SK-N-SH (cell line): ENCODE measurements around the gene ZDHHC5.

Experiments
- ELF1 ChIP-seq: IDR thresholded peaks from 2 replicates; pipeline ENCODE4 v1.4.0; 2012
- EP300 ChIP-seq, 2 experiments: IDR thresholded peaks; 2 replicates each; pipeline versions ENCODE4 v1.4.0 to v1.6.1; 2012; ENCODE audit warnings: borderline replicate concordance in 1 of 2, low read depth in 1 of 2, low read length in 1 of 2
- FOXJ3 ChIP-seq: sonication (generic); formaldehyde crosslinking; IDR thresholded peaks from 2 replicates; pipeline ENCODE4 v1.5.1; 2020; ENCODE audit warnings: mild to moderate bottlenecking, missing genetic modification reagents
- POLR2AphosphoS5 ChIP-seq: IDR thresholded peaks from 2 replicates; pipeline ENCODE4 v1.6.1; 2012; ENCODE audit warnings: low read depth, low read length
- RAD21 ChIP-seq: IDR thresholded peaks from 2 replicates; pipeline ENCODE4 v1.6.1; 2012; ENCODE audit warnings: mild to moderate bottlenecking, low read length
- RFX5 ChIP-seq: IDR thresholded peaks from 2 replicates; pipeline ENCODE4 v1.6.1; 2012; ENCODE audit warnings: mild to moderate bottlenecking, improper control_type of control experiment, low read length
- SIN3A ChIP-seq: IDR thresholded peaks from 2 replicates; pipeline ENCODE4 v1.6.1; 2012; ENCODE audit warnings: low read depth, mild to moderate bottlenecking, low read length, moderate library complexity, borderline replicate concordance
- TAF1 ChIP-seq: IDR thresholded peaks from 2 replicates; pipeline ENCODE4 v1.6.1; 2012; ENCODE audit warnings: low read depth, mild to moderate bottlenecking, low read length, moderate library complexity, borderline replicate concordance
- TF ChIP-seq, protein P1 (sequence below): fragments of 200-600 bp; sonication (generic); IDR thresholded peaks from 2 replicates; pipeline ENCODE4 v1.6.1; 2017; ENCODE audit warnings: antibody characterized with exemption, mild to moderate bottlenecking, moderate library complexity
- TF ChIP-seq, protein P2 (sequence below): IDR thresholded peaks from 2 replicates; pipeline ENCODE4; 2012
- TF ChIP-seq, protein P3 (sequence below): fragments of 150-350 bp; IDR thresholded peaks from 2 replicates; pipeline ENCODE4 v1.6.1; 2016; ENCODE audit warnings: mild to moderate bottlenecking, low read depth, low read length

DNA sequence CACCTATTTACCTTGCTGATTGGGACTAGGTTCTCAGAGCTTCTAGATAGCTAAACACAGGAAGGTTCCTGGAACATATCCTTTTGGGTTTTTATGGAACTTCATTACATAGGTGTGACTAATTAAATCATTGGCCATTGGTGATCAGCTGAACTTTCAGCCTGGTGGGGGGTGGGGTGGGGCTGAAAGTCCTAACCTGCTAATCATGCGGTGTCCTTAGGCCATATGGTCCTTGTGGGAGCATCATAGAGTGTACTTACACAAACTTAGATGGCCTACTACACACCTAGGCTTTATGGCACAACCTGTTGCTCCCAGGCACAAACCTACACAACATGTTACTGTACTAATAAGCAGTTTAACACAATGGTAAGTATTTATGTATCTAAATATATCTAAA, 64.7 kb downstream of the ZDHHC5 start:
- no peak for TF ChIP-seq RFX5
- TF ChIP-seq, protein P1, sequence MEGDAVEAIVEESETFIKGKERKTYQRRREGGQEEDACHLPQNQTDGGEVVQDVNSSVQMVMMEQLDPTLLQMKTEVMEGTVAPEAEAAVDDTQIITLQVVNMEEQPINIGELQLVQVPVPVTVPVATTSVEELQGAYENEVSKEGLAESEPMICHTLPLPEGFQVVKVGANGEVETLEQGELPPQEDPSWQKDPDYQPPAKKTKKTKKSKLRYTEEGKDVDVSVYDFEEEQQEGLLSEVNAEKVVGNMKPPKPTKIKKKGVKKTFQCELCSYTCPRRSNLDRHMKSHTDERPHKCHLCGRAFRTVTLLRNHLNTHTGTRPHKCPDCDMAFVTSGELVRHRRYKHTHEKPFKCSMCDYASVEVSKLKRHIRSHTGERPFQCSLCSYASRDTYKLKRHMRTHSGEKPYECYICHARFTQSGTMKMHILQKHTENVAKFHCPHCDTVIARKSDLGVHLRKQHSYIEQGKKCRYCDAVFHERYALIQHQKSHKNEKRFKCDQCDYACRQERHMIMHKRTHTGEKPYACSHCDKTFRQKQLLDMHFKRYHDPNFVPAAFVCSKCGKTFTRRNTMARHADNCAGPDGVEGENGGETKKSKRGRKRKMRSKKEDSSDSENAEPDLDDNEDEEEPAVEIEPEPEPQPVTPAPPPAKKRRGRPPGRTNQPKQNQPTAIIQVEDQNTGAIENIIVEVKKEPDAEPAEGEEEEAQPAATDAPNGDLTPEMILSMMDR, result no peak
- TF ChIP-seq, protein P2, sequence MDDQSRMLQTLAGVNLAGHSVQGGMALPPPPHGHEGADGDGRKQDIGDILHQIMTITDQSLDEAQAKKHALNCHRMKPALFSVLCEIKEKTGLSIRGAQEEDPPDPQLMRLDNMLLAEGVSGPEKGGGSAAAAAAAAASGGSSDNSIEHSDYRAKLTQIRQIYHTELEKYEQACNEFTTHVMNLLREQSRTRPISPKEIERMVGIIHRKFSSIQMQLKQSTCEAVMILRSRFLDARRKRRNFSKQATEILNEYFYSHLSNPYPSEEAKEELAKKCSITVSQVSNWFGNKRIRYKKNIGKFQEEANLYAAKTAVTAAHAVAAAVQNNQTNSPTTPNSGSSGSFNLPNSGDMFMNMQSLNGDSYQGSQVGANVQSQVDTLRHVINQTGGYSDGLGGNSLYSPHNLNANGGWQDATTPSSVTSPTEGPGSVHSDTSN, result no peak
- no peak for TF ChIP-seq EP300 (IDR thresholded peaks at IDR 0.05; ENCODE audit: borderline replicate concordance in 1 of 2, low read depth in 1 of 2, low read length in 1 of 2)
- TF ChIP-seq RAD21, result no peak
- TF ChIP-seq TAF1, result no peak
- no peak for TF ChIP-seq ELF1
- TF ChIP-seq SIN3A, result no peak
- TF ChIP-seq POLR2AphosphoS5, result no peak
- TF ChIP-seq, protein P3, sequence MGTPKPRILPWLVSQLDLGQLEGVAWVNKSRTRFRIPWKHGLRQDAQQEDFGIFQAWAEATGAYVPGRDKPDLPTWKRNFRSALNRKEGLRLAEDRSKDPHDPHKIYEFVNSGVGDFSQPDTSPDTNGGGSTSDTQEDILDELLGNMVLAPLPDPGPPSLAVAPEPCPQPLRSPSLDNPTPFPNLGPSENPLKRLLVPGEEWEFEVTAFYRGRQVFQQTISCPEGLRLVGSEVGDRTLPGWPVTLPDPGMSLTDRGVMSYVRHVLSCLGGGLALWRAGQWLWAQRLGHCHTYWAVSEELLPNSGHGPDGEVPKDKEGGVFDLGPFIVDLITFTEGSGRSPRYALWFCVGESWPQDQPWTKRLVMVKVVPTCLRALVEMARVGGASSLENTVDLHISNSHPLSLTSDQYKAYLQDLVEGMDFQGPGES, result no peak
- TF ChIP-seq FOXJ3, result no peak
